Type B pancreatic cell (in vitro differentiated cells): ENCODE measurements around the gene COPS7A. TPM values are rescaled to one million over a fixed set of nuclear protein-coding genes. Genes with fewer than 3 reads are reported as not detected.
A peak's percentile ranks its signal among the peaks of the same experiment; 100 is the strongest.

Experiments
- DNase-seq: peaks from one replicate; pipeline ENCODE4 v3.0.0; 2021; ENCODE audit warnings: mixed read lengths; ENCODE audit not compliant: unreplicated experiment; ENCODE audit errors: extremely low spot score
- H3K27ac Mint-ChIP-seq: 2 replicates; pipeline ENCODE4 v1.8.0; 2021; ENCODE audit warnings: mild to moderate bottlenecking, mixed read lengths
- H3K27me3 Mint-ChIP-seq: 2 replicates; pipeline ENCODE4 v1.8.0; 2021; ENCODE audit warnings: mixed read lengths
- H3K36me3 Mint-ChIP-seq: 2 replicates; pipeline ENCODE4 v1.8.0; 2021; ENCODE audit warnings: mixed read lengths
- H3K4me1 Mint-ChIP-seq: one replicate; pipeline ENCODE4 v1.8.0; 2021; ENCODE audit warnings: mixed read lengths; ENCODE audit not compliant: unreplicated experiment
- H3K4me3 Mint-ChIP-seq: 2 replicates; pipeline ENCODE4 v1.8.0; 2021; ENCODE audit warnings: mild to moderate bottlenecking, mixed read lengths
- H3K9me3 Mint-ChIP-seq: 2 replicates; pipeline ENCODE4 v1.8.0; 2021; ENCODE audit warnings: mixed read lengths
- CTCF ChIP-seq: fragments of 200-600 bp; sonication (generic); conservative IDR thresholded peaks from 2 replicates; pipeline ENCODE4 v1.5.0; 2021; ENCODE audit warnings: antibody characterized with exemption, mild to moderate bottlenecking
- total RNA-seq: library from RNA; stranded (reverse); gene quantifications from 2 replicates; pipeline ENCODE4 v1.2.1, GENCODE V29; 2021; ENCODE audit warnings: low replicate concordance

COPS7A gene
- total RNA-seq, 1 donor from 2014 or later: 35.4 TPM

DNA sequence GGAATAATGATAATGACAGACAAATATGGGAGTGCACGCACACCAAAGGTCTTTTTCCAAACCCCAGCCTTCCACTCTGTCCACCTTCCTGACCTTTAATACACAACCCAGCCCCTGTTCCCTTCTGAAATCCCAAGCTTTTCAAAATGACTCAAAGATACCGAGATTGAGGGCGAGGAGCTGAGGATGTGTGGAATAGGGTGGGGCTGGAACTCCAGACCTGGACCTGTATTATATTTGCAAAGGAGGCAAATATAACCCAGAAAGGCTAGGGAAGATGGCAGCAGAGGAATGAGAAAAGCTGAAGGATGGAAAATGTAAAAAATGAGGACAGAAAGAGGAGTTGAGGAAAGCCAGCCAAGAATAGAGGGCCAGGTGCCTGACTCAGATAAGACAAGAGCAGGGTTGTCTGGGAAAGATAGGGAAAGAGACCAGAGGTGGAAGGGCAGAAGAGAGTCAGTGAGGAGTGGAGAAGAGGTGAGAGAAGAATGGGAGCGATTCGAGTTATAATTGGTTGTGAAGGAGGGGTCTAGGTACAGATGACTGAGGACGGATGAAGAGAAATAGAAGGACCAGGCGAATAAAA is 41.3 kb downstream of the COPS7A start:
- Mint-ChIP-seq H3K9me3 (peaks cover 5% of the 10 kb centered on the region), H3K4me1 (peaks cover 38% of the 10 kb centered on the region), H3K27ac (peak overlapping the region; percentile 73), H3K4me3 (peak overlapping the region; percentile 85), H3K36me3 (peaks cover 4% of the 10 kb centered on the region), H3K27me3 (peaks cover 22% of the 10 kb centered on the region)
- no peak for DNase-seq
- no peak for TF ChIP-seq CTCF

DNA sequence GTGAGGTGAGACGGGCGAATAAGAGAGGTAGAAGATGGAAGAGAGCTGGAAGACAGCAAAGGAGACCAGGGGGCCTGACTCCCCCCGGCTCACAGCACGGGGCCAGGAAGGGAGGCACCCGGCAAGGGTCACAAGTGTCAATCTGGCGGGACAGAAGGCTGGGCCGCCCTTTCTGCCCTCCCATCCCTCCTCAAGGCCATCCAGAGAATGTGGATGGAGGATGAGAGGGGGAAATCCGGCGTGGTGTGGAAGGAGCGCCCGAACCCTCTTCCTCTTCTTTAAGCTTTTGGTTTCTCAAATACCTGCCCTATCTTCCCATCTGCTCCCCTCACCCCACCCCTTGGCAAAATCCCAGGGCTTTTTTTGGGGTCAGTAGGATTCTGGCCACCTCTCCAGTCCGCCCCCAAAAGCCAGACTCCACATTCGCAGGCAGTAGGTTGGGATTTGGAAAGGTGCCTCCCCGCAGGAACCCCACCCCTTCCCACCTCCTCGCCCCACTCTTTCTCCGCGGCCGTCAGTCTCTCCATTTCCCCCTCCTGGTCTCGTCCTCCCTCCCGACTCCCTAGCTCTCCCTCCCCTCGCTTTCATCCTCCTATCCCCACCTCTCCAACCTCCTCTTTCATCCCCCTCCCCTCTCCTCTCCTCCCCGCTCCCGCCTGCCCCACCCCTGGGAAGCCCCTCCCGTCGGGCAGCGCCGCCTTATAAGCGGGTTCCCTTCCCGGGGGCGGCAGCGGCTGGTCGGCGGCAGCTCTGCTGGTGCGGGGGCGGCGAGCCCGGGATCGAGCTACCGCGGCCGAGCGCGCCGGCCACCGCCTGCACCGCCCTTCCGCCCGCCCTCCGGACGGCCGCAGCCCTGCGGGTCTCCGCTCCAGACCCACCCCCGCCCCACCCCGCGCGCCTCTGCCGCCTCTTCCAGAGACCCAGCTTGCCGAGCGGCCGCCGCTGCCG is 42.1 kb downstream of the COPS7A start, which contains the start of gene PTMS:
Gene PTMS (plus strand): TSS at position 730 of the 948 bp plus-strand sequence. CDS start 343 bp downstream, outside the sequence.
- TF ChIP-seq CTCF: no peak
- Mint-ChIP-seq H3K36me3 (peaks cover 4% of the 10 kb centered on the region), H3K4me1 (peaks cover 38% of the 10 kb centered on the region), H3K27me3 (peaks cover 23% of the 10 kb centered on the region), H3K4me3 (peak within 1 kb of the TSS; percentile 97), H3K27ac (peak within 1 kb of the TSS; percentile 96), H3K9me3 (peaks cover 5% of the 10 kb centered on the region)
- DNase-seq: peak; percentile 88

DNA sequence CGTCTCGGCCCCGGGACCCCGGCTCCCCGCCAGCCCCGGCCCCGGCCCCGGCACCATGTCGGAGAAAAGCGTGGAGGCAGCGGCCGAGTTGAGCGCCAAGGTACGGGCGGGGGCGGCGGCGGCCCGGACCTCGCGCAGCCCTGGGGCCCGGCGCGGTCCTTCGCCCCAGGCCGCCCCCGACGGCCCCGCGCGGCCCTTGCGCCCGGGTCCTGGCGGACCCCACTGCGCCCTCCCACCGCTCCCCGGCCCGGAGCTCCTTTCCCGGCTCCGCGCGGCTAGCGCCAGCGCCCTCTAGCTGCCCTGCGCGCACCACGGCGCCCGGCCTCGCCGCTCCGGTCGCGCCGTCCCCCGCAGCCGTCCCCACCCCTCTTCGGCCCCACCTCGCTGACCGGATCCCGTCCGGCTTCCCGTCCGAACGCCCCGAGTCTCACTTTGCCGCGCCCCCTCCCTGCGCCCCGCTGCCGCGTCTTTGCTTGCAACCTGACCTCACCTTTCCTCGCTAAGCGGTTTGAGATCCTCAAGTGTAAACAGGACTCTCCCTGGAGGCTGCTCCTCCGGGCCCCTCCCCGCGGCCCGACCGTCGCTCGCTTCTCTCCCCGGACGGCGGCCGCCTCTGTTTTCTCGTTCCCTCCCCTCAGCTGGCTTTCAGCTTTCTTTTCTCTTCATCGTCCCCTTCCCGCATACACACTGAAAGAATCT is 43.0 kb downstream of the COPS7A start:
- Mint-ChIP-seq H3K36me3 (peaks cover 9% of the 10 kb centered on the region), H3K27me3 (peaks cover 30% of the 10 kb centered on the region), H3K27ac (peak overlapping the region; percentile 96), H3K4me1 (peaks cover 42% of the 10 kb centered on the region), H3K4me3 (peak overlapping the region; percentile 97), H3K9me3 (peaks cover 5% of the 10 kb centered on the region)
- TF ChIP-seq CTCF: peak; percentile 77
- peak; percentile 84 for DNase-seq

GRCh38 chr12:6767353-6768319 is 43.8 kb downstream of the COPS7A start:
- H3K4me1 Mint-ChIP-seq: peaks cover 45% of the 10 kb centered on the region
- no peak for DNase-seq

More at GRCh38 chr12:6767353-6768319, 43.8 kb downstream of the COPS7A start:
- peak overlapping the region; percentile 96 for H3K27ac Mint-ChIP-seq
- no peaks in the 10 kb centered on the region for H3K9me3 Mint-ChIP-seq
- peaks cover 12% of the 10 kb centered on the region for H3K36me3 Mint-ChIP-seq
- H3K4me3 Mint-ChIP-seq: peak overlapping the region; percentile 97
- H3K27me3 Mint-ChIP-seq: peaks cover 36% of the 10 kb centered on the region
- TF ChIP-seq CTCF: no peak
